Neural cell (in vitro differentiated cells): ENCODE data around the gene KRT83. TPM values are rescaled to one million over a fixed set of nuclear protein-coding genes. Genes with fewer than 3 reads are reported as not detected.

Experiments
- H2AFZ ChIP-seq: fragments of 200-600, 300-800 bp; sonication (generic), shearing (Covaris generic); 2 replicates; pipeline ENCODE4 v1.6.0; 2014; ENCODE audit warnings: low read depth, mild to moderate bottlenecking, antibody characterized with exemption, low read length, moderate library complexity
- H3F3A ChIP-seq: fragments of 200-600 bp; shearing (Covaris generic); 2 replicates; pipeline ENCODE4 v1.6.1; 2016; ENCODE audit warnings: mild to moderate bottlenecking, moderate library complexity, mixed read lengths, antibody characterized with exemption, low read length; ENCODE audit not compliant: insufficient read depth, poor library complexity, severe bottlenecking
- H3K27ac ChIP-seq: fragments of 200-600, 300-800 bp; sonication (generic), shearing (Covaris generic); 2 replicates; pipeline ENCODE4 v1.5.1; 2014; ENCODE audit warnings: mild to moderate bottlenecking, low read length, moderate library complexity
- H3K27me3 ChIP-seq: fragments of 300-800, 200-600 bp; sonication (generic), shearing (Covaris generic); 2 replicates; pipeline ENCODE4 v1.6.0; 2014; ENCODE audit warnings: mild to moderate bottlenecking, low read depth, low read length, moderate library complexity; ENCODE audit not compliant: insufficient read depth
- H3K36me3 ChIP-seq: fragments of 300-800, 200-600 bp; sonication (generic), shearing (Covaris generic); 2 replicates; pipeline ENCODE4 v1.5.1; 2014; ENCODE audit warnings: mild to moderate bottlenecking, antibody characterized with exemption, low read length, moderate library complexity; ENCODE audit not compliant: insufficient read depth
- H3K4me2 ChIP-seq: fragments of 300-800, 200-600 bp; sonication (generic), shearing (Covaris generic); 2 replicates; pipeline ENCODE4 v1.6.0; 2014; ENCODE audit warnings: mild to moderate bottlenecking, low read length
- H3K4me3 ChIP-seq: fragments of 300-800, 200-600 bp; sonication (generic), shearing (Covaris generic); 2 replicates; pipeline ENCODE4 v1.5.1; 2014; ENCODE audit warnings: mild to moderate bottlenecking, low read length, moderate library complexity
- H3K79me2 ChIP-seq: fragments of 200-600 bp; shearing (Covaris generic); replicated peaks from 2 replicates; pipeline ENCODE4 v1.6.0; 2014; ENCODE audit warnings: mild to moderate bottlenecking, low read length, moderate library complexity; ENCODE audit not compliant: insufficient read depth
- H3K9ac ChIP-seq: fragments of 300-800, 200-600 bp; sonication (generic), shearing (Covaris generic); 2 replicates; pipeline ENCODE4 v1.6.1; 2016; ENCODE audit warnings: mild to moderate bottlenecking, low read length, mixed read lengths
- H3K9me2 ChIP-seq: fragments of 200-600 bp; shearing (Covaris generic); 2 replicates; pipeline ENCODE4 v1.6.1; 2016; ENCODE audit warnings: mild to moderate bottlenecking, low read length, mixed read lengths; ENCODE audit not compliant: insufficient read depth
- H3K9me3 ChIP-seq: fragments of 200-600, 300-800 bp; sonication (generic), shearing (Covaris generic); 2 replicates; pipeline ENCODE4 v1.6.1; 2016; ENCODE audit warnings: mild to moderate bottlenecking, mixed run types, low read length, moderate library complexity, mixed read lengths
- H4K20me1 ChIP-seq: fragments of 200-600 bp; shearing (Covaris generic); 2 replicates; pipeline ENCODE4 v1.6.1; 2016; ENCODE audit warnings: mild to moderate bottlenecking, mixed run types; ENCODE audit not compliant: insufficient read depth
- EP300 ChIP-seq: fragments of 450-650 bp; conservative IDR thresholded peaks from 2 replicates; pipeline ENCODE4 v1.6.1; 2014; ENCODE audit warnings: antibody characterized with exemption, mild to moderate bottlenecking, moderate library complexity; ENCODE audit not compliant: poor library complexity, severe bottlenecking
- EZH2 ChIP-seq: fragments of 200-600, 300-800 bp; shearing (Covaris generic), sonication (generic); IDR thresholded peaks from 2 replicates; pipeline ENCODE4 v1.6.1; 2014; ENCODE audit warnings: antibody characterized with exemption, low read length, borderline replicate concordance, mild to moderate bottlenecking; ENCODE audit not compliant: insufficient read depth, poor library complexity, severe bottlenecking
- MXI1 ChIP-seq: fragments of 450-650 bp; conservative IDR thresholded peaks from 2 replicates; pipeline ENCODE4 v1.6.1; 2014; ENCODE audit warnings: antibody characterized with exemption, mild to moderate bottlenecking; ENCODE audit not compliant: poor library complexity, severe bottlenecking
- POLR2AphosphoS5 ChIP-seq: IDR thresholded peaks from 2 replicates; pipeline ENCODE4 v1.6.1; 2012
- RAD21 ChIP-seq: fragments of 450-650 bp; conservative IDR thresholded peaks from 2 replicates; pipeline ENCODE4 v1.6.1; 2014; ENCODE audit warnings: antibody characterized with exemption, mild to moderate bottlenecking, moderate library complexity
- SMC3 ChIP-seq: fragments of 450-650 bp; conservative IDR thresholded peaks from 2 replicates; pipeline ENCODE4 v1.6.1; 2014; ENCODE audit warnings: antibody characterized with exemption, mild to moderate bottlenecking, moderate library complexity; ENCODE audit not compliant: poor library complexity
- TAF1 ChIP-seq: IDR thresholded peaks from 2 replicates; pipeline ENCODE4 v1.6.1; 2012; ENCODE audit warnings: low read depth
- polyA plus RNA-seq: library from polyadenylated mRNA; depleted of rRNA; stranded (reverse); fragments of >200 nt; gene quantifications from 2 replicates; pipeline ENCODE4 v1.2.3, GENCODE V29; 2014
- TF ChIP-seq, protein P1 (sequence below): IDR thresholded peaks from 2 replicates; pipeline ENCODE4 v1.6.1; 2012; ENCODE audit warnings: borderline replicate concordance
- TF ChIP-seq, protein P2 (sequence below): fragments of 450-650 bp; IDR thresholded peaks from 2 replicates; pipeline ENCODE4 v1.5.1; 2014; ENCODE audit warnings: antibody characterized with exemption, mild to moderate bottlenecking, moderate library complexity; ENCODE audit not compliant: poor library complexity, severe bottlenecking

KRT83 gene
- polyA plus RNA-seq, 1 donor from 2014 or later, result not detected

DNA sequence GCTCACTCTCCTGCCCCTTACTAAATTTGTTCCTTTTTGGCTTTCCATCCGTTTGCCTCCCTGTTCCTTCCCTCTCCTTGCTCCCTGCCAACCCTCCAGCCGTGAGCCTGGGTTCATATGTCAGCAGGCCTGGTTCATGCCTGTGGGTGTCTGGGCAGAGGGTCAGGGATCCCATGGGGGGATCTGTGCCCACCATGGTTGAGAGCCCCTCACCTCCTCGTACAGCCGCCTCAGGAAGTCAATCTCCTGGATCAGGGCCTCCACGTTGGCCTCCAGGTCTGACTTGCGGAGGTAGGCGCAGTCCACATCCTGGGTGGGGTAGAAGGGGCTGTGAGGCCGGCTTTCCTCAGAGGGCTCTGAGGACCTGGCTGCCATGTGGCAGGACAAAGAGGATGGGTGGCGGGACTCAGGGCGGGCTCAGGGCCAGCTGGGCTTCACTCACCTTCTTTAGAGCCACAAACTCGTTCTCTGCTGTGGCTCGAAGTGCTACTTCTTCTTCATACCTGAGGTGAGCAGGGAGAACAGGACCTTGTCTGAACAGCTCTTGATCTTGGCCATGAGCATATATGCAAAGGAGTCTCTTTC, 3.6 kb downstream of the KRT83 start:
- H3K4me2 ChIP-seq, result no peak overlapping the region
- no peaks in the 10 kb centered on the region for H3K36me3 ChIP-seq
- TF ChIP-seq, protein P1, sequence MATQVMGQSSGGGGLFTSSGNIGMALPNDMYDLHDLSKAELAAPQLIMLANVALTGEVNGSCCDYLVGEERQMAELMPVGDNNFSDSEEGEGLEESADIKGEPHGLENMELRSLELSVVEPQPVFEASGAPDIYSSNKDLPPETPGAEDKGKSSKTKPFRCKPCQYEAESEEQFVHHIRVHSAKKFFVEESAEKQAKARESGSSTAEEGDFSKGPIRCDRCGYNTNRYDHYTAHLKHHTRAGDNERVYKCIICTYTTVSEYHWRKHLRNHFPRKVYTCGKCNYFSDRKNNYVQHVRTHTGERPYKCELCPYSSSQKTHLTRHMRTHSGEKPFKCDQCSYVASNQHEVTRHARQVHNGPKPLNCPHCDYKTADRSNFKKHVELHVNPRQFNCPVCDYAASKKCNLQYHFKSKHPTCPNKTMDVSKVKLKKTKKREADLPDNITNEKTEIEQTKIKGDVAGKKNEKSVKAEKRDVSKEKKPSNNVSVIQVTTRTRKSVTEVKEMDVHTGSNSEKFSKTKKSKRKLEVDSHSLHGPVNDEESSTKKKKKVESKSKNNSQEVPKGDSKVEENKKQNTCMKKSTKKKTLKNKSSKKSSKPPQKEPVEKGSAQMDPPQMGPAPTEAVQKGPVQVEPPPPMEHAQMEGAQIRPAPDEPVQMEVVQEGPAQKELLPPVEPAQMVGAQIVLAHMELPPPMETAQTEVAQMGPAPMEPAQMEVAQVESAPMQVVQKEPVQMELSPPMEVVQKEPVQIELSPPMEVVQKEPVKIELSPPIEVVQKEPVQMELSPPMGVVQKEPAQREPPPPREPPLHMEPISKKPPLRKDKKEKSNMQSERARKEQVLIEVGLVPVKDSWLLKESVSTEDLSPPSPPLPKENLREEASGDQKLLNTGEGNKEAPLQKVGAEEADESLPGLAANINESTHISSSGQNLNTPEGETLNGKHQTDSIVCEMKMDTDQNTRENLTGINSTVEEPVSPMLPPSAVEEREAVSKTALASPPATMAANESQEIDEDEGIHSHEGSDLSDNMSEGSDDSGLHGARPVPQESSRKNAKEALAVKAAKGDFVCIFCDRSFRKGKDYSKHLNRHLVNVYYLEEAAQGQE, result no peak
- TF ChIP-seq EP300 (no peak), MXI1 (no peak), TAF1 (no peak)
- H3K27ac ChIP-seq, result no peak overlapping the region
- no peaks in the 10 kb centered on the region for H3K9me3 ChIP-seq
- H2AFZ ChIP-seq, result no peak overlapping the region
- no peaks in the 10 kb centered on the region for H4K20me1 ChIP-seq
- no peaks in the 10 kb centered on the region for H3K9me2 ChIP-seq
- H3K27me3 ChIP-seq, result no peaks in the 10 kb centered on the region
- H3K4me3 ChIP-seq, result no peak overlapping the region
- H3K79me2 ChIP-seq, result no peaks in the 10 kb centered on the region
- no peak overlapping the region for H3K9ac ChIP-seq
- no peaks in the 10 kb centered on the region for H3F3A ChIP-seq

DNA sequence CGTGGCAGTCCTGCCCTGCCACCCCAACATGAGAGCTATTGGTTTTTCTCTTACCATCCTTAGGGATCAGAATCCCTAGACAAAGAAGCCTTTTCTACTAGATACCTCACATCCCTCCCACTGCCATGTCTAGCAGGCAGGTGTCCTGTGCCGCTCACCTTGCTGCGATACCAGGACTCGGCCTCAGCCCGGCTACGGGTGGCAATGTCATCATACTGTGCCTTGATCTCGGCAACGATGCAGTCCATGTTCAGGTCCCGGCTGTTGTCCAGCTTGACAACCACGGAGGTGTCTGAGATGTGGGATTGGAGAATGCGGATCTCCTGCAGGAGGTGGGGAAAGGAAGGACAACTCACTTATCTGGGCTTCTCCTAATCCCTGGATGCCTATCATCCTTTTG, 4.5 kb downstream of the KRT83 start:
- H3K9me3 ChIP-seq, result no peaks in the 10 kb centered on the region
- H3K79me2 ChIP-seq, result no peaks in the 10 kb centered on the region
- TF ChIP-seq RAD21 (no peak), TAF1 (no peak), POLR2AphosphoS5 (no peak), SMC3 (no peak), EP300 (no peak), MXI1 (no peak), EZH2 (no peak)
- TF ChIP-seq, protein P2, sequence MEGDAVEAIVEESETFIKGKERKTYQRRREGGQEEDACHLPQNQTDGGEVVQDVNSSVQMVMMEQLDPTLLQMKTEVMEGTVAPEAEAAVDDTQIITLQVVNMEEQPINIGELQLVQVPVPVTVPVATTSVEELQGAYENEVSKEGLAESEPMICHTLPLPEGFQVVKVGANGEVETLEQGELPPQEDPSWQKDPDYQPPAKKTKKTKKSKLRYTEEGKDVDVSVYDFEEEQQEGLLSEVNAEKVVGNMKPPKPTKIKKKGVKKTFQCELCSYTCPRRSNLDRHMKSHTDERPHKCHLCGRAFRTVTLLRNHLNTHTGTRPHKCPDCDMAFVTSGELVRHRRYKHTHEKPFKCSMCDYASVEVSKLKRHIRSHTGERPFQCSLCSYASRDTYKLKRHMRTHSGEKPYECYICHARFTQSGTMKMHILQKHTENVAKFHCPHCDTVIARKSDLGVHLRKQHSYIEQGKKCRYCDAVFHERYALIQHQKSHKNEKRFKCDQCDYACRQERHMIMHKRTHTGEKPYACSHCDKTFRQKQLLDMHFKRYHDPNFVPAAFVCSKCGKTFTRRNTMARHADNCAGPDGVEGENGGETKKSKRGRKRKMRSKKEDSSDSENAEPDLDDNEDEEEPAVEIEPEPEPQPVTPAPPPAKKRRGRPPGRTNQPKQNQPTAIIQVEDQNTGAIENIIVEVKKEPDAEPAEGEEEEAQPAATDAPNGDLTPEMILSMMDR, result no peak
- TF ChIP-seq, protein P1, result no peak
- H3K36me3 ChIP-seq, result no peaks in the 10 kb centered on the region
- H4K20me1 ChIP-seq, result no peaks in the 10 kb centered on the region
- no peaks in the 10 kb centered on the region for H3F3A ChIP-seq
- H3K4me3 ChIP-seq, result no peak overlapping the region
- no peak overlapping the region for H3K4me2 ChIP-seq
- no peak overlapping the region for H3K9ac ChIP-seq
- no peaks in the 10 kb centered on the region for H3K9me2 ChIP-seq
- H3K27ac ChIP-seq, result no peak overlapping the region
- no peaks in the 10 kb centered on the region for H3K27me3 ChIP-seq
- no peak overlapping the region for H2AFZ ChIP-seq
